GM21786 (cell line): ENCODE results near the gene PPARG.
"Not testable (repeated sequence)": the region's sequence is repeated elsewhere in the genome, so short reads cannot be mapped to it uniquely, and the experiment has no call there.

Experiments used
- ATAC-seq: cut with Tn5 transposase; IDR thresholded peaks from one replicate; pipeline ENCODE4 v1.9.1; 2021; ENCODE audit not compliant: unreplicated experiment

Gene PPARG

DNA sequence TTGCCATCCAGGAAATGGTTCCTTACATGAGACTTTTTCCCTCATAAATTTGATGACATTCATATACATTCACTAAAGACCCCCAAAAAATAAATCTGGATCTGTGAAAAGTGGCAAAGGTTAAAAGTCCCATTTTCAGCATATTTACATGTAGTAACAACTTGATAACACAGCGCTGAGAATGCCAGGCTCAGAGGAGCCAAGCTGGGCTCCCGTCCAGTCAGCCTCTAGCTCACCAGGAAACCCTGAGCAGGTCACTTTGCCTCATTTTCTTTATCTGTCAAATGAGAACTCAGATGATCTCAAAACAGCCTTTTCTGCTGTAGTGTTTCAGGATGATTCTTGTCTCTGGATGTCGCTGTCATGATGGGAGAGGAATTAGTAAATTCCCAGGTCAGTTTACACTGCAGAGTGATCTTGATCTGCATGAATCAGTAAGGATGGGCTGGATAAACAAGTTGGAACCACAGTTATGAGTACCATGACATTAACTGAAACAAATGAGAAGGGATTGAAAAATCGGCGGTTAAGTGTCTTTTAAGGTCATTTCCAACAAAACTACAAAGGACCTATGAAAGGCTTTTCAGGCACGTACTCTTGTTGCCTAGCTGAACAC, 82.8 kb downstream of the PPARG start:
- ATAC-seq = no peak

DNA sequence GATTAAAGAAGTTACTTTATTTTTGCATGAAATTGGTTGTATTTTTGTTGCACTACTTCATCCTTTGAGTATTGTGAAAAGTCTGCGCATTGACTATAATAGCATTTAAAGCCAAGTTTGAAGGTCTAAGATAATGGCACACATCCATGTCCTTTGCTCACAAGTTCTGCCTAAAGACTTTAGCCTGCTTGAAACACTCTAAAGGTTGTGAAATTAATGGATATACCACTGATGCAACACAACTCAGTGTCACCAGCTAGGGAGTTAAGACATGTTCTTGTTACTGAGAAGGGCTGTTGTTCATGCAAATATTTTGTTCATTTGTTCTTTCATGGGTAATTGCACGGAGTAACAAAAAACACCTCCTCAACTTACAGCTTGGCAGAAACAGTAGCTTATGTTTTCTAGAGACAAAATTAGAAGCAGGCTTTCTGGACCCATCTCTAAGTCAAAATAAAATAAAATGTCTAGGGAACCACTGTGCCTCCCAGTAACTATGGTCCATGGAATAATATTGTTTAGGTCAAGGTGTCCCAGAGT, 83.9 kb downstream of the PPARG start:
- ATAC-seq = no peak

DNA sequence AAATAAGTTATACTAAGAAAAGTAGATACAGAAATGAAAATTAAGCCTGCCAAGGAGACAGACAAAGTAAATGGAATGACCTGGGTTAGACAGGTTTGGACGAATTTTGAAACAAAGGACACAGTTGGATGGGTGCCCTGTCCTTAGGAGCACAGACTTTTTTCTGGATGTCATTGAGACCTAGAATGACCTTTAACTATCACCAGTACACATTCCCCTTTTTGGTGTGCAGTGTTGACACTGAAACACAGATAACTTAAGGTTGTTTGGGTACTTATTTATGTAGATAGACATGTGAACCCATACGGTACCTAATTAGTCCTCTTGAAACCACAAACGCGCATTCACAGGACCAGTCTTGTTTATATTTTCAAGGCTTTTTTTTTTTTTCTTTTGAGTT, 86.7 kb downstream of the PPARG start:
- no peak for ATAC-seq

DNA sequence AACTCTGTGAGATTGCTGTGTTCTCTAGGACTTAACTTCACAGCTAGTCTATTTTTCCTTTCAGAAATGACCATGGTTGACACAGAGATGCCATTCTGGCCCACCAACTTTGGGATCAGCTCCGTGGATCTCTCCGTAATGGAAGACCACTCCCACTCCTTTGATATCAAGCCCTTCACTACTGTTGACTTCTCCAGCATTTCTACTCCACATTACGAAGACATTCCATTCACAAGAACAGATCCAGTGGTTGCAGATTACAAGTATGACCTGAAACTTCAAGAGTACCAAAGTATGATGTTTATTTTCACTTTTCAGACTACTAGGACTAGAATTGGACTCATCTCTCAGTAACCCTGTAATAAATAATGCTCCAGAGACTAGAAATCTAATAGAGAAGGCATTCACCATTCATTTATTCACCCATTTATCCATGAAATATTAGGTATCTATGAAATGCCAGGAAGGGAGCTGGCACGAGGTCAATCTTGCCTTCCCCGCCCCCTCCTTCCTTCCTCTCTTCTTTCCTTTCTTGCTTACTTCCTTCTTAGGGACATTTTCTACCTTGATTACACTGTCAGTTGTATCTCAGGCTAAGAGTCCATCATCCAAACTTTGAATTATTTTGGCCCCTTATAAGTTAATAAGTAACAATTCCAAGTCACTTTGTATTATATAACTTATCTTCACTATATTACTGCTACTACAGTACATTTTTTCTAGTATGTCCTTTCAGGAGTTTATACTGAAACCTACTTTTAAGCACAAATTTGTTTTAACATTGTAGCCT, 91.0 kb downstream of the PPARG start:
- no peak for ATAC-seq

DNA sequence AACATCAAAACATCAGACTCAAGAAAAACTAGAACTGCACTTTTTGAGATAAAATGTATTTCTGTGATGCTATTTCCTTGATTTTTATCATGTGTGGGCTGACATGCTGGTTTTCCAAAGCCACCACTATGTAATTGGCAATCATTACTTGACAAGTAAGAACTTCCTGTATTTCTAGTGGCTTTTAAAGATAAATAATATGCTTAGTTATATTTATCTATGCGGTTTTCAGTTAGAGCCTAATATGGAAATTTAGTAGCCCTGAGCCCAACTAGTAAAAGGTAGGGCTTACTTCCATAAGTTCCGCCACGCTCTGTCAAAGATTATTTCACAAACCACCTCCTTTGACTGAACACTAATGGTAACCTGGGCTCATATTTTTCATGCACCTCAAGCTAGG, 91.6 kb downstream of the PPARG start:
- no peak for ATAC-seq

DNA sequence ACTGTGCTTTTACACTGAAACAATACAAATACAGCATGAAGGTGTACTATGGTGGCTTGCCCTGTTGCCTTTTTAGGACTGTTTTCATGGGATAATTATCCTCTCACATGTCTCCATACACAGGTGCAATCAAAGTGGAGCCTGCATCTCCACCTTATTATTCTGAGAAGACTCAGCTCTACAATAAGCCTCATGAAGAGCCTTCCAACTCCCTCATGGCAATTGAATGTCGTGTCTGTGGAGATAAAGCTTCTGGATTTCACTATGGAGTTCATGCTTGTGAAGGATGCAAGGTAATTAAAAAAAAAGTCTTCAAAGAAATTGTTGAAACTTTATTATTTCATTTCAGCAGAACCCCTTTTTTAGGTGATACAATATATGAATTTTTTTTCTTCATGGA, 92.3 kb downstream of the PPARG start:
- ATAC-seq = no peak

DNA sequence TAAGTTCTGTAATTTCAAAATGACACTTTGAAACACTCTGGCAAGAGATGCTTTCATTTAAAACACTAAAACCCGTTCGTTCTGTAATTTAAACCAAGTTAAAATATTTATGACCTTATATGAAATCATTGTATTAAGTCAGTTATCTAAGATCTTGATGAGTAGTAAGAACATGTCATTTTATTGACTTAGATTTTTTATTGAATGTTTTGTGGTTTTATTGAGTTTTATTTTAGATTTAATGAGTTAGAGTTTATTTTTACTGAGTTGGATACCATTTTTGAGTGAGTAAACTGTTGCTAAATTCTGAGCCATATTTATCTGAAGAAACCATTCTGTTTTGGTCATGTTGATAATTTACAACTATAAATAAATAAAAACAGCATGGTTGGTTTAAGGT, 94.3 kb downstream of the PPARG start:
- ATAC-seq = no peak

DNA sequence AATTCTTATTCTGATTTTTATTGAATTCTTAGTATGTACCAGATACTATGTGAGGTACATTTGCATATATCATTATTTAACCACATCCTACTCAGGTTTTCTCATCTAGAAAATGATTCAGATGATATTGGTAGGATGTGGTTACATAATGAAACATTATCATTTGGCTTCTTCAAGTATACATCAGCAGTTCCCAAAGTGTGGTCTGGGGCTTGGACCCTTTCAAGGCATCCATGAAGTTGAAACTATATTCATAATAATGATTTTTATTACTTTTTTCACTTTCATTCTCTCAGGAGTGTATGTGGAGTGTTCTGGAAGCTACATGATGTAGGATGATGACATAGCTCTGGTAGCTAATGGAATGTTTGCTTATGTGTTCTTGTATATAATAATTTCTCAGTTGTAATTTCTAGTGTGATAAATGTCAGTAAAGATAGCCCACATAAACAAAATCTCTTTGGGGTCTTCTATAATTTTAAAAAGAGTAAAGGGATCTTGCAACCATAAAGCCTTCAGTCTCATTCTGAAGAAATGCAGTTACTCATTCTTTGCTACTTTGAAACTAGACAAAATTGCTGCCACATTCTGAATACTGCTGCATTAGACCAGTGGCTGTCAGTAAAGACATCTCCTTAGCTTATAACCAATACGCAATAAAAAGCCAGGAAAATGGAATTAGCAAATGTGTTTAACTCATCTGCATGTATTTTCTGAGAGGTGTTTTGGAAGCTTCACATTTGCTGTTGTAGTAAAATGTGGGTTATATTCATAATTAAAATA, 95.8 kb downstream of the PPARG start:
- no peak for ATAC-seq

DNA sequence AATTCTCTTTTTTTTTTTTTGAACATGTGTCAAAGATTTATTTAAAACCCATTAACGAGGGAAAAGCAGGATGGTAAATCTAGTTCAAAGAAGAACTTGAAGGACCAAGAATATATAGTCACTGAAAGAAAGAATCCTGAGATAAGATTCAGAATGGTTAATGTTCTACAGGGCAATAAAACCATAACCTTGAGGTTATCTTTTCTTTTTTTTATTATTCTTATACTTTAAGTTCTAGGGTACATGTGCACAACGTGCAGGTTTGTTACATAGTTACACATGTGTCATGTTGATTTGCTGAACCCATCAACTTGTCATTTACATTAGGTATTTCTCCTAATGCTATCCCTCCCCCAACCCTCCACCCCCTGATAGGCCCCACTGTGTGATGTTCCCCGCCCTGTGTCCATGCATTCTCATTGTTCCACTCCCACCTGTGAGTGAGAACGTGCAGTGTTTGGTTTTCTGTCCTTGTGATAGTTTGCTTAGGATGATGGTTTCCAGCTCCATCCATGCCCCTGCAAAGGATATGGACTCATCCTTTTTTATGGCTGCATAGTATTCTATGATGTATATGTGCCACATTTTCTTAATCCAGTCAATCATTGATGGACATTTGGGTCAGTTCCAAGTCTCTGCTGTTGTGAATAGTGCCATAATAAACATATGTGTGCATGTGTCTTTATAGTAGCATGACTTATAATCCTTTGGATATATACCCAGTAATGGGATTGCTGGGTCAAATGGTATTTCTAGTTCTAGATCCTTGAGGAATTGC, 97.8 kb downstream of the PPARG start:
- not testable (repeated sequence) for ATAC-seq

DNA sequence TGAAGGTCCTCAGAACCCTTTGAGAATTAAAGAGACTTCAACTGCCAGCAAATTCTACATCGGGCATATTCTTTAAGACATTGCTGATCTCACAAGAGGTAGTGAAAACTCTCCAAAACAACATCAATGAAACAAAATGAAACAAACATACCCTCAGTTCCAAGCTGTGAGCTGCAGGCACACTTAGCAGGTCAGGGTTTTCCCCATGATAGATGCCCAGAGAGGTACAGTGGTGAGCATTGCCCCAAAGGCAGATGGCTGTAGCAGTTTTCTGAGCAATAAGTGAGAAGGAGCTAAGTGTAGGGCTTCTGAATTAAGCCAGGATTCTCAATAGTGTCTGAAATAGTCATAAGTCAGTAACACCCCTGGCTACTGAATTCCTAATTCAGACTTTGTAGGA, 99.3 kb downstream of the PPARG start:
- no peak for ATAC-seq

DNA sequence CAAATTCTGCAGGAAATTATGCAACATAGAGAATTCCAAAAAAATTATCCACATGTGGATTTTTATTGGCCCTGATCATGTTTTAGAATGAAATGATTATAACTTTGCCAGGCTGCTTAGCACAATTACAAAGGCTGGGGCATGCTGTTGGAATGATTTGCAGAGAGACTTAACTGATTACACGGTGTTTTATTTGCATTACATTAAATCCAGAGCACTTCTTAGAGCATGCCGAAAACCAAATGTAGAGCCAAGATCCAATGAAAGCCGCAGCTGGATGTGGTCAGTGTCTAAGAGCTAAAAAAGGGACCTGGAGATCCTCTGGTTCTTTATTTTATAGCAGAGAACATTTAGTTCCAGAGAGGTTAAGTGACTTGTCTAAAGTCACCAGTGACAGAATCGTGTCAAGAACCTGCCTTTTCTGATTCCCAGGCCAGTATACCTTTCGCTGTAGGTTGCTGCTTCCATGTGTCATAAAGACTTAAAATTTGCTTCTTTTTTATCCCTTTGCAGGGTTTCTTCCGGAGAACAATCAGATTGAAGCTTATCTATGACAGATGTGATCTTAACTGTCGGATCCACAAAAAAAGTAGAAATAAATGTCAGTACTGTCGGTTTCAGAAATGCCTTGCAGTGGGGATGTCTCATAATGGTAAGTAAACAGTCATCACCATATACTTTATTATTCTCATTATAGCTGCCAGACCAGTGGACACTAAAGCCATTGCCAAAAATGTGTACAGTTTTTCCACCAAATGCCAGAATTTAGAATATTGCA, 103.4 kb downstream of the PPARG start:
- ATAC-seq = no peak

DNA sequence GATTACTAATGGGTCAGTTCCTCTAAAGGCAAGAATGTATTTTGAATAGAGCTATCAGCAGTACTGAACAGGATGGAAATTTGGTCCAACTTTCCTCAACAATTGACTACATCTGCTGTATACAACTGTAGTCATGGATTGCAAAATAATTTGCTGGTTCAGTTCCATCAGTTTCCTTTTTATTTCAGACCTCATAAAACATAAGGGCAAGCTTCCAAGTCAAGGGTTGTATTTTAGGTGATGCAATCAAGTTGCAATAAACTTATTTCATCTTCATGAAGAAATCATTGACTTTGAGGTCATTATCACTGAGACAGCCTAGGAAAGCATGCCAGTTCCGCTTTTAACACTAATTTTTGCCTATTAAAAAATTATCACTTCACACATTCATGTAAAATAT, 105.0 kb downstream of the PPARG start:
- no peak for ATAC-seq

DNA sequence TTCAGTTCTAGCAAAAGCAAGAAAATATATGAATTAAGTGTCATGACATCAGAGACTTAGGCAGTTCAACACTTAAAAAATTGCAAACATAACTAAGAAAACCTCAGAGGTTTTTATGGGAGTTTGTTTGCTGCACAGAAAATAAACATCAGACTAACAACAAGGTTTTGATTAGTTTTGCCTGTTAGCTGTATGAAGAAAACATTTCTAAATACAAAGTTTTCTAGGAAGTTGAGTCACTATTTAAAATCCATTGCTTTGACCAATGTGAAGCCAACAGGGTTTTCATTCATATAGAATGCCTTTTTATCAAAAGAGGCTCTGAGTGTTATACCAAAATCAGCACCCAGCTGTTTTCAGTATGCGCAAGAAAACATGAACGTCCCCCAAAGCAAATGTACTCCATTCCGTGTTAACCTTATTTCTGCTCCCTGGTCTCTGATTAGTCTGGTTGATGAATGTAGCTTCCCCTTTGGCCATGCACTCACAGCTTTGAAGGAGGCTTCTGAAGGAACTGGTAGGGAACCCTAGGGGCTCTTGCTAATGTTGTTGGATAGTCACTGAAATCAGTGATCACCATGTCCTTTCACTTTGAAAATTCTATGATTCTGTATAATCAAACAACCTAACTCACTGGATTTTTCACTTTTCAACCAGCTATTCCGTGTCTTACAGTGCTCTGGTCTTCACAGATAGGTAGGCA, 105.8 kb downstream of the PPARG start:
- peak; percentile 6 for ATAC-seq

DNA sequence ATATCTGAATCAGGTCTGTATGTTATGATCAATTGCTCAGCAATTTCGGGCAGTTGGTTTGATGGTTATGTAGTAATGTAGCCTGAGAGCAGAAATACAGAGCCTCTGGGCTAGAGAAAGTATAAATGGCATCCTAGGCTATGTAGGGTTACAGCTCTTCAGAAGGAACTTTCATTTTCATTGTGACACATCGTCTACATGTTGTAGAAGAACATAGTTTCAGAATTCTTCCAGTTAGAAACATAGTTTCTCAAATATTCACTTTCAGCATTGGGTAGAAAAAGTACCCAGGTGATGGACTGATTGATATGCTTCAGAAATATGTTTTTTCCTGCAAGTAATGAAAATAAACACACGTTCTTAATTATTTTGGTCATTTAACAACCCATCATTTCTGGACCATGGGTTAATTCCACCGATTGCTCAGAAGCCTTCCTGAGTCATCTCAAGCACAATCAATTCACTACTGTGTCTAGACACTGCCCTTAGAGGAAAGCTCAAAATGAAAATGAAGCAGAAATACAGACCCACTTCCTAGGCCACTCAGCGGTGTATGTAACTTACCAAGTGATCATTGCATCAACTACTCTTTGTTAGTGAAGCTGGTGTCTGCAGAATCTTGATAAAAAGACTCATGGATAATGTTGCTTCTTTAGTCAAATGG, 106.6 kb downstream of the PPARG start:
- peak; percentile 98 for ATAC-seq

DNA sequence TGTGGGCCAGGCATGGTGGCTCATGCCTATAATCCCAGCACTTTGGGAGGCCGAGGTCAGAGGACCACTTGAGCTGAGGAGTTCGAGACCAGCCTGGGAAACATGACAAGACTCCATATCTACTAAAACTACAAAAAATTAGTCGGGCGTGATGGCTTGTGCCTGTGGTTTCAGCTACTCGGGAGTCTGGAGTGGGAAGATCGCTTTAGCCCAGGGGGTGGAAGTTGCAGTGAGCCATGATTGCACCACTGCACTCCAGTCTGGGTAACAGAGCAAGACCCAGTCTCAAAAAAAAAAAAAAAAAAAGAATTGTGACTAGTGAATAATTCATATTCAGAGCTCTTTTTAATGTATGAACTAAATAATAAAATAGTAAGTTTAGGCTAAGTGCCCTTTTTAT, 107.6 kb downstream of the PPARG start:
- ATAC-seq = no peak

DNA sequence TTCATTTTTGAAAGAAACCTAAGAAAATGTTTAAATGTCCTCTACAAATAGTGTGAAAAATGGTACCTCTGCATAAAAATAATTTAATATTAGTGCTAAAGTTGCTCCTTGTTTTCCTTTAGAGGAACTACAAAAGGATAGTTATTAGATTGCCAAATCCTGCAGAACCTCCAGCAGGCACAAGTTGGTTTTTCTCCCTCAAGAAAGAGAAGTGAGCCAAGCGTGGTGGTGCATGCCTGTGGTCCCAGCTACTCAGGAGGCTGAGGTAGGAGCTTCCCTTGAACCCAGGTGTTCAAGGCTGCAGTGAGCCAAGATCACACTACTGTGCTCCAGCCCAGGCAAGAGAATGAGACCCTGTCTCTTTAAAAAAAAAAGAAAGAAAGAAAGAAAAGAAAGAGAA, 110.4 kb downstream of the PPARG start:
- ATAC-seq = no peak

DNA sequence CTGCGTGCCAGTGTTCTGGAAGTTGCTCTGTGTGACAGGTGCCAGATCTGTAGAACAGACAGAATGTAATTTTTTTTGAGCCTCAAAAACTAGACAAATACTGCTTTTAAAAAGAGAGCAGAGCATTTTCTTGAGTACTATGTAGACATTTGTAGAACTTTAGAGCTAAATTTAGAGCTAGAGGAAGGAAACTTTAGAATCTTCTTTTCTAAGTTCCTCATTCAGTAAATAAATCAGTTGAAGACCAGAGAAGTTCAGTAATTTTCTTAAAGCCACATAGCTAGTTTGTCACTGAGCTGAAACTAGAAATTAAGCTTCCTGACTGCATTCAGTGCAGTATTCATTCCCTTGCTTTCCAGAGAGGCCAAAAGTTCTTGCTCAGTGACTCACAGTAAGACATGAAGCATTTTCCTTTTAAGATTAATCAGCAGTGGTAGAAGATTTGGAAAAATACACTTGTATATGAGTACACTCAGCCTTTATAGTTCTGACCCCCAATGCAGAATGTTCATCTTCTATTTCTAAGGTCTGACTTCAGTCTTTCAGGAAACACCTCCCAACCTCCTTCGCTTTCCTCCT, 111.8 kb downstream of the PPARG start:
- ATAC-seq = no peak

DNA sequence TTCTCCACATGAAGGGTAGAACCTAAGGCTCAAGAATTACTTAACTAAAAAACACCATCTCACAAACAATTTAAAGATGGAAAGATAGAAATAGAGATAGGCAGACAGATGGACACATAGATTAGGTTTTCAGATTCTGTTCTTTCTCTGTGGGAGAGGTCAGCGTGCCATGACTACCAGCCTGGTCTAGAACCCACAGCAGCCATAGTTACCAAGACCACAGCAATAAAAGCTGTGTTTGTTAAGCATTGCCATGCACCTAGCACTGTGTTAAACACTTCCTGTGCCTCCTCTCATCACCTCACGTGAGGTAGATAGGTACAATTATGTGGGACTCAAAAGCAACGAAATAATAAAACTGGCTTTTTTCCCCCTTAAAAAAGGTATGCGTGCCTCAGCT, 112.3 kb downstream of the PPARG start:
- ATAC-seq = no peak
